HG03571 (cell line): ENCODE measurements around the gene GPC6.
"Not testable (repeated sequence)": the region's sequence is repeated elsewhere in the genome, so short reads cannot be mapped to it uniquely, and the experiment has no call there.

Experiments
- ATAC-seq: cut with Tn5 transposase; IDR thresholded peaks from one replicate; pipeline ENCODE4 v1.9.1; 2021; ENCODE audit not compliant: unreplicated experiment

Gene GPC6

GRCh38 chr13:93226623-93227279 is at the start of gene GPC6:
Gene GPC6, plus strand, starts transcription at chr13:93226807.
- no peak for ATAC-seq

GRCh38 chr13:93180356-93180969 is 46.1 kb upstream of the GPC6 start:
- ATAC-seq = no peak

DNA sequence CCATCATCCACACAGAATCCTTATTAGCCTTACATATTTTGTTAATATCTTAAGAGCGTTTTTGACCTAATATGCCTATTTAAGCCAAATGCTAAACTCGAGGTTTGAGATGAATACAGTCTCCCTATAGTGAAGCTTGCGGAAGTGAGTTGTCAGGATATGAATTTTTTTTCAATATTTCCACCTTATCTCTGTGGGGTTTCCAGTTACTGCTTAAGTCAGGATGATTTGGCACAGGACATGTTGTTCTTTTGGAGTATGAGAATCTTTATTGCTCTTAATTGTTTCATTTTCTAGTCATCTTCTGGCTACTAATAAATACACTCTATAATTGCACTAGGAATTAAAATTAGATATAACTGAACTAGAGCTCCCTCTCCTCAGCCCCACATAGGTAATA is 44.2 kb upstream of the GPC6 start:
- ATAC-seq = no peak

GRCh38 chr13:93183302-93183701 is 43.3 kb upstream of the GPC6 start:
- ATAC-seq = no peak

DNA sequence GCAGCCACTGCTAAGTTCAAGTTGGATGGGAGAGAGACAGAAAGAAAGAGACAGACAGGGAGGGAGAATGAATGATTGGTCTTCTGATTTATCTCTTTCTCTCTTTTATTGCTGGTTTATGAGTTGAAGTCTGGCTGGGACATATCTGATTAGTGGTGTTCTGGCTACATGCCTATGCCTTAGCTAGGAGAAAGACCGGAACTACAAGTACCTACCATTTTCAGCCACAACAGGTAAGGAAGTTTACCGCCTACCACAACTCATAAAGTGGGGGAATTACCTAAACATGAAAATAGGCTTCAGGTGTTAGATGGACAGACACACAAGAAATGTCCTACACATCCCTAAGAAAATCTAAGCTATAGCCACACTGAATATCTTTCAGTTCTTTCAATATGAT is 36.6 kb upstream of the GPC6 start:
- no peak for ATAC-seq

DNA sequence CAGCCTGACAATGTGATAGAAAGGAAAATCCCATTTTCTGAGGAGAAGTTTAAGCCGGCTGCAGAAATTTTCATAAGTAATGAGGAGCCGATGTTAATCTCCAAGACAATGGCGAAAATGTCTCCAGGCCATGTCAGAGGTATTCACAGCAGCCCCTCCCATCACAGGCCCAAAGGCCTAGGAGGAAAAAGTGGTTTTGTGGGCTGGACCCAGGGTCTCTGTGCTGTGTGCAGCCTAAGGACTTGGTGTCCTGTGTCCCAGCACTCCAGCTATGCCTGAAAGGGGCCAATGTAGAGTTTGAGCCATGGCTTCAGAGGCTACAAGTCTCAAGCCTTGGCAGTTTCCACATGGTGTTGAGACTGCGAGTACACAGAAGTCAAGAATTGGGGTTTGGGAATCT is 32.9 kb upstream of the GPC6 start:
- no peak for ATAC-seq

GRCh38 chr13:93199856-93200255 is 26.8 kb upstream of the GPC6 start:
- no peak for ATAC-seq

GRCh38 chr13:93200626-93201025 is 26.0 kb upstream of the GPC6 start:
- ATAC-seq = no peak

GRCh38 chr13:93201992-93202558 is 24.5 kb upstream of the GPC6 start:
- ATAC-seq = no peak

GRCh38 chr13:93206778-93207392 is 19.7 kb upstream of the GPC6 start:
- not testable (repeated sequence) for ATAC-seq

DNA sequence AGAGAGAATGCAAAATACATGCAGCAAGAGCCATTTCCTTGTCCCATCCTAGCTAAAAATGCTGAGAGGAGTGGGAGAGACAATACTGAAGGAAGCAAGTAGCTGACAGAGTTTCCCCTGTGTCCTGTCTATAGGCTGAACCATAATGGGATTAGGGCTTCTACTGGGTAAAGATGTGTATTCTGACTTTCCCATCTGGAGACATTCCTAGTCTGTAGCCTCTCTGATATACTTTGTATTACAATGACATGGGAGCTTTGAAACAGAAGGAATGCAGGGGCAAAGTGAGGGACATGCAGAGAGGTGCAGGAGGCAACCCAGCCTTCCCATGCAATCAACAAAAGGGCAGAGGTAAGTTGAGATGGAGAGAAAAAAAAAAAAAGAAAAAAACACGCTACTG is 10.5 kb upstream of the GPC6 start:
- ATAC-seq = no peak

DNA sequence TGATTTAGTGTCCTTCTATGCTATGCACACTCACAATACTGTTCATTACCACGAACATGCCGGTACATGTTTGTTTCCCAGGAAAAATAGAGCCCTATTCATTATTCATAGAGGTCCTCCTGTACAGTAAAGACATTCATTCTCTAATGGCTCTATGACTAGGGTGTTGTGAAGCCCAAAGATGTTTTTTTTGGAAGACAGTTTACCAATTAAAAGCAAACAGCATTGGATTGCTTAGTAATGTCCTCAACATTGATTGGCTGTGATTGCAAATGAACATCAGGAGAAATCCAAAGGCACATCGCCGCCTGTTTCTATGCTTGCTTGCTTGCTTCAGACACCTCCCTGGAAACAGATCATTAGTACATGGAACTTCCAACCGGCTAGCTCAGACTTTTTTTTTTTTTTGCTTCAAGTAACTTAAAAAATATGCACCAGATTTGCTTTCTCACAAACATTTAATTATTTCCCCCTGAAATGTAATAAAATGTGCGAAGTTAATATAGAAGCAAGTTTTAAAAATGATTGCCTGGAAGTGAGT is 8.8 kb upstream of the GPC6 start:
- ATAC-seq = no peak

DNA sequence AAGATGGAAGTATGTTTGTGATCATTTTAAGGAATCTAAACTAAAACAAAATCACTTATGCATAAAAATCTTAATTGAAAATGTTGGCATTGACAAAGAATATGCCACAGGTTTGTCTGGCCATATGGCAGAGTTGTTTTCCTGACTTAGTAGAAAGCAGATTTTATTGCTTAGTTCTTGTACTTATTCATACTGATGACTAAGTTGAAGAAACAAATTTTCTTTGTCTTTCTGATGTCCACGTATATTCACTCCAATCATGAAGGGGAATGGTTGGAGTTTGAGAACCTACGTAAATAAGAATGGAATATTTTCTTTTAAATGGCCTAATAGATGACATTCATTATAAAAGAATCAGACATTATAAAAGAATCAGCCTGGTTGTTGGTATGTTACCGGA is 8.0 kb upstream of the GPC6 start:
- no peak for ATAC-seq

GRCh38 chr13:93220073-93220472 is 6.5 kb upstream of the GPC6 start:
- ATAC-seq = no peak

GRCh38 chr13:93222976-93223375 is 3.6 kb upstream of the GPC6 start:
- ATAC-seq = no peak

DNA sequence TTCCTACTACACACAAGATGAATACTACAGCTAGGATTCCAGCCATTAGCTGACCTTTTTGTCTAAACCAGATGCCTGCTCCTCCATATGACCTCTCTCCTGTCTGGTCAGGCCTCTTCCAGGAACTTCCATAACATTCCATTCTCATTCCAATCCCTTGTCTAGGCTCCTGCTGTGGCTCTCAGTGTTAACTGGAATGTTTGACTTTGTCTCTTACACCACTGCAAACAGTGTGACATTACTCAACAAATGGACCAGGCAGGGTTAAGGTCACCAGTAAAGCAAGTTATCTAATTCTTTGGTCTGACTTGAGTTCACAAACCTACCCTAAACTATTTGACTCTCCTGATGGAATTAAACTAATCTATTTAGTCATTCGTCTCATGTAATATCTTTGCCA is 2.1 kb upstream of the GPC6 start:
- no peak for ATAC-seq

DNA sequence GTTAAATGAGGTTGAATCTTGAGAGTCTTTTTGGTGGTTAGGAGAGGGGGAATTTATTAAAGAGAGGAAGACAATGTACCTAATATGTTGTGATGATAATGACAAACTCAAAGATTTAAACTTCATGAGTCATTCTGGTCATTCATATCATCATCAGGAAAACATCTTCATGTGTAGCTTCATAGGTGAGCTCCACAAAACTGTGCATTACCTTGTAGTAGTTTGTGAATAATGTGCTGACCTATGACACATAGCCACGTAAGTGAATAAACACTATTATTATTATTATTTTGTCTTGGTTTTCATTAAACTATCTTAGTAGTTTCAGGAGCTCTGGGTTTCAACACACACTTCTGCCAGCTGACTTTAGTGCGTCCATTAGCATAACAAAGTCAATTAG is 997 bp upstream of the GPC6 start:
- no peak for ATAC-seq

GRCh38 chr13:93226065-93226622 is 463 bp upstream of the GPC6 start:
- ATAC-seq = no peak

DNA sequence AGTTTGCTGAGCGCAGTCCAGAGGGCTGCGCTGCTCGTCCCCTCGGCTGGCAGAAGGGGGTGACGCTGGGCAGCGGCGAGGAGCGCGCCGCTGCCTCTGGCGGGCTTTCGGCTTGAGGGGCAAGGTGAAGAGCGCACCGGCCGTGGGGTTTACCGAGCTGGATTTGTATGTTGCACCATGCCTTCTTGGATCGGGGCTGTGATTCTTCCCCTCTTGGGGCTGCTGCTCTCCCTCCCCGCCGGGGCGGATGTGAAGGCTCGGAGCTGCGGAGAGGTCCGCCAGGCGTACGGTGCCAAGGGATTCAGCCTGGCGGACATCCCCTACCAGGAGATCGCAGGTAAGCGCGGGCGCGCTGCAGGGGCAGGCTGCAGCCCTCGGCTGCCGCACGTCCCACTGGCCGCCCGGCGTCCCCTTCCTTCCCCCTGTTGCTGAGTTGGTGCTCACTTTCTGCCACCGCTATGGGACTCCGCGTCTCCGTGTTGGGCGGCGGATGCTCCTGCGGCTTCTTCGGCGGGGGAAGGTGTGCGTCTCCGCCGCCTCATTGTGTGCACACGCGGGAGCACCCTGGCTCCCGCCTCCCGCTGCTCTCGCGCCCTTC is 772 bp downstream of the GPC6 start:
- ATAC-seq = no peak

GRCh38 chr13:93227878-93228642 is 1.5 kb downstream of the GPC6 start:
- ATAC-seq = no peak

DNA sequence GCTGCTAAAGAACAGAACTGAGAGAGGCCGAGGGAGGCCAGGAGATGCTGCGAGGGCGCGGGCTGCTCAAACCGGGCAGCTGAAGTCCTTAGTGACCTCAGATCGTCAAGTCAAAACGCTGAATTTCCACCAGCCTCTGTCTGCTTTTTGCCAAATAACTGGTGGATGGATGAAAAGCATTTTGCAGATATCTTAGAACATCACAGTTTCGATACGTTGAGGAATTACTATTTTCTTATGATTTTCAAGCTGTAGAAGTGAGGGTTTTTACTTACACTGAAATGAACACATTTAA is 2.0 kb downstream of the GPC6 start:
- no peak for ATAC-seq
